OCI-LY1 (cell line): Measurements from ENCODE around the gene EXOSC2.
A peak's percentile ranks its signal among the peaks of the same experiment; 100 is the strongest.

ENCODE experiments used
- H2AFZ ChIP-seq: fragments of 200-600 bp; sonication (generic), shearing (Covaris generic); 2 replicates; pipeline ENCODE4 v1.6.0; 2014; ENCODE audit warnings: antibody characterized with exemption, mild to moderate bottlenecking, low read length
- H3F3A ChIP-seq: fragments of 200-600 bp; sonication (generic), shearing (Covaris generic); 2 replicates; pipeline ENCODE4 v1.6.0; 2014; ENCODE audit warnings: mild to moderate bottlenecking, antibody characterized with exemption, low read length, moderate library complexity; ENCODE audit not compliant: insufficient read depth
- H3K27ac ChIP-seq: fragments of 200-600 bp; sonication (generic); 2 replicates; pipeline ENCODE4 v1.5.1; 2014; ENCODE audit warnings: low read length, mixed run types, mild to moderate bottlenecking, low read depth; ENCODE audit not compliant: poor library complexity, severe bottlenecking
- H3K27me3 ChIP-seq: fragments of 200-600 bp; sonication (generic); 2 replicates; pipeline ENCODE4 v1.6.0; 2014; ENCODE audit warnings: antibody characterized with exemption, mild to moderate bottlenecking, low read length, moderate library complexity; ENCODE audit not compliant: insufficient read depth
- H3K36me3 ChIP-seq: fragments of 200-600 bp; sonication (generic); 2 replicates; pipeline ENCODE4 v1.6.1; 2014; ENCODE audit warnings: mild to moderate bottlenecking, antibody characterized with exemption, low read length, moderate library complexity, mixed read lengths; ENCODE audit not compliant: insufficient read depth
- H3K4me1 ChIP-seq: fragments of 200-600 bp; sonication (generic); 2 replicates; pipeline ENCODE4 v1.5.1; 2014; ENCODE audit warnings: mild to moderate bottlenecking, low read length, moderate library complexity; ENCODE audit not compliant: insufficient read depth, severe bottlenecking
- H3K4me2 ChIP-seq: fragments of 200-600 bp; sonication (generic), shearing (Covaris generic); 2 replicates; pipeline ENCODE4 v1.6.1; 2014; ENCODE audit warnings: low read length
- H3K4me3 ChIP-seq: fragments of 200-600 bp; sonication (generic); 2 replicates; pipeline ENCODE4 v1.5.1; 2014; ENCODE audit warnings: low read length, low read depth, mild to moderate bottlenecking, mixed read lengths; ENCODE audit not compliant: poor library complexity, severe bottlenecking
- H3K79me2 ChIP-seq: fragments of 200-600 bp; shearing (Covaris generic); 2 replicates; pipeline ENCODE4 v1.6.1; 2016; ENCODE audit warnings: mixed run types, low read length, mixed read lengths; ENCODE audit not compliant: insufficient read depth
- H3K9ac ChIP-seq: fragments of 200-600 bp; sonication (generic), shearing (Covaris generic); 2 replicates; pipeline ENCODE4 v1.6.1; 2014; ENCODE audit warnings: mild to moderate bottlenecking, low read length, mixed read lengths
- H3K9me2 ChIP-seq: fragments of 200-600 bp; sonication (generic), shearing (Covaris generic); 2 replicates; pipeline ENCODE4 v1.6.1; 2014; ENCODE audit warnings: low read depth, mild to moderate bottlenecking, low read length, mixed read lengths
- H3K9me3 ChIP-seq: fragments of 200-600 bp; shearing (Covaris generic); 2 replicates; pipeline ENCODE4 v1.6.1; 2014; ENCODE audit warnings: low read length, mixed read lengths
- H4K20me1 ChIP-seq: fragments of 200-600 bp; sonication (generic), shearing (Covaris generic); 2 replicates; pipeline ENCODE4 v1.6.0; 2016; ENCODE audit warnings: mild to moderate bottlenecking, low read length; ENCODE audit not compliant: insufficient read depth
- EZH2 ChIP-seq: fragments of 200-600 bp; sonication (generic), shearing (Covaris generic); IDR thresholded peaks from 2 replicates; pipeline ENCODE4 v1.8.0; 2017; ENCODE audit warnings: borderline replicate concordance, mixed run types, mild to moderate bottlenecking, antibody characterized with exemption, low read length, moderate library complexity, mixed read lengths
- TF ChIP-seq, protein P1 (sequence below): fragments of 200-600 bp; sonication (generic), shearing (Covaris generic); IDR thresholded peaks from 2 replicates; pipeline ENCODE4 v1.5.1; 2017; ENCODE audit warnings: mild to moderate bottlenecking, antibody characterized with exemption, low read length, moderate library complexity, mixed read lengths

EXOSC2 gene

DNA sequence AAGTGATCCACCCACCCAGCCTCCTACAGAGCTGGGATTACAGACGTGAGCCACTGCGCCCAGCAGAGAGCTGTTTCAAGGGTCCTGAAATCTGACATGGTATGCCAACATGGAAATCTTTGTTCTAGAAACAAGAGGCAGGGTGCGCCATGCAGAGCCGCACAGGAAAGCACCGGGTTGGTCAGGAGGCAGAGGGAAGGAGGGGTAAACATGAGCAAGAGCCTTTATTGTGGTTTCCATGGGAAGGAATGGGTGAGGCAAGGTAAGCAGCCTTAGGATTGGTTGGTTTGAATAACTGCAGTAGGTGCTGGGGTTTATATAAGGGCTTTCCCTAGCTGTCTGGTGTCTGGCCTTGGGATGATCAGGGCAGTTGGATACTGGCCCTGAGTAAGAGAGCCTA lies 5.5 kb upstream of the EXOSC2 start:
- Histone ChIP-seq H3F3A (no peaks in the 10 kb centered on the region), H3K36me3 (no peaks in the 10 kb centered on the region), H3K9me2 (no peaks in the 10 kb centered on the region), H4K20me1 (no peaks in the 10 kb centered on the region), H3K4me1 (peaks cover 12% of the 10 kb centered on the region), H3K9me3 (peaks cover 2% of the 10 kb centered on the region; the same call in 1 of the 2 replicates), H3K4me2 (no peak overlapping the region), H3K27ac (no peak overlapping the region), H3K27me3 (peaks cover 6% of the 10 kb centered on the region; the same call in 1 of the 2 replicates), H3K9ac (no peak overlapping the region), H3K79me2 (no peaks in the 10 kb centered on the region), H3K4me3 (no peak overlapping the region), H2AFZ (no peak overlapping the region)
- TF ChIP-seq EZH2, result no peak
- TF ChIP-seq, protein P1, sequence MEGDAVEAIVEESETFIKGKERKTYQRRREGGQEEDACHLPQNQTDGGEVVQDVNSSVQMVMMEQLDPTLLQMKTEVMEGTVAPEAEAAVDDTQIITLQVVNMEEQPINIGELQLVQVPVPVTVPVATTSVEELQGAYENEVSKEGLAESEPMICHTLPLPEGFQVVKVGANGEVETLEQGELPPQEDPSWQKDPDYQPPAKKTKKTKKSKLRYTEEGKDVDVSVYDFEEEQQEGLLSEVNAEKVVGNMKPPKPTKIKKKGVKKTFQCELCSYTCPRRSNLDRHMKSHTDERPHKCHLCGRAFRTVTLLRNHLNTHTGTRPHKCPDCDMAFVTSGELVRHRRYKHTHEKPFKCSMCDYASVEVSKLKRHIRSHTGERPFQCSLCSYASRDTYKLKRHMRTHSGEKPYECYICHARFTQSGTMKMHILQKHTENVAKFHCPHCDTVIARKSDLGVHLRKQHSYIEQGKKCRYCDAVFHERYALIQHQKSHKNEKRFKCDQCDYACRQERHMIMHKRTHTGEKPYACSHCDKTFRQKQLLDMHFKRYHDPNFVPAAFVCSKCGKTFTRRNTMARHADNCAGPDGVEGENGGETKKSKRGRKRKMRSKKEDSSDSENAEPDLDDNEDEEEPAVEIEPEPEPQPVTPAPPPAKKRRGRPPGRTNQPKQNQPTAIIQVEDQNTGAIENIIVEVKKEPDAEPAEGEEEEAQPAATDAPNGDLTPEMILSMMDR, result no peak

DNA sequence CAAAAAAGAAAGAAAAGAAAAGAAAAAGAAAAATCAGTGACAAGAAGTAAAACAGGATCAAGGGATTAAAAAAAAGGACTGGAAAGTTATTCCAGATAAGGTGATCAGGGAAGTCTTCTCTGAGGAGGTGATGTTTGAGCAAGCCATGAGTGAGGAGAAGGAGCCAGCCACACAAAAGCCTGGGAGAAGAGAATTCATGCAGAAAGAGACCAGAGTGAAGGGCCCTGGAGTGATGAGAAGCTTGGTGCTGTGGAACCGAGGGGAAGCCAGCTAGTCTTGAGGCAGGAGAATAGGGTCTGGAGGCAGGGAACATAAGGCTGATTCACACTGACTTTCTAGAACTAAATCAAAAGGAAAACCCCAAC lies 4.0 kb upstream of the EXOSC2 start:
- Histone ChIP-seq H3F3A (no peaks in the 10 kb centered on the region), H4K20me1 (no peaks in the 10 kb centered on the region), H3K9me3 (peaks cover 2% of the 10 kb centered on the region; the same call in 1 of the 2 replicates), H3K4me3 (no peak overlapping the region), H3K27ac (no peak overlapping the region), H3K79me2 (peaks cover 9% of the 10 kb centered on the region), H3K4me1 (peaks cover 15% of the 10 kb centered on the region), H3K4me2 (peak overlapping the region; percentile 33; the same call in 1 of the 2 replicates), H3K9me2 (no peaks in the 10 kb centered on the region), H3K27me3 (peaks cover 6% of the 10 kb centered on the region; the same call in 1 of the 2 replicates), H2AFZ (no peak overlapping the region), H3K36me3 (no peaks in the 10 kb centered on the region; the same call in 1 of the 2 replicates), H3K9ac (no peak overlapping the region)
- TF ChIP-seq, protein P1, result no peak
- TF ChIP-seq EZH2, result no peak

DNA sequence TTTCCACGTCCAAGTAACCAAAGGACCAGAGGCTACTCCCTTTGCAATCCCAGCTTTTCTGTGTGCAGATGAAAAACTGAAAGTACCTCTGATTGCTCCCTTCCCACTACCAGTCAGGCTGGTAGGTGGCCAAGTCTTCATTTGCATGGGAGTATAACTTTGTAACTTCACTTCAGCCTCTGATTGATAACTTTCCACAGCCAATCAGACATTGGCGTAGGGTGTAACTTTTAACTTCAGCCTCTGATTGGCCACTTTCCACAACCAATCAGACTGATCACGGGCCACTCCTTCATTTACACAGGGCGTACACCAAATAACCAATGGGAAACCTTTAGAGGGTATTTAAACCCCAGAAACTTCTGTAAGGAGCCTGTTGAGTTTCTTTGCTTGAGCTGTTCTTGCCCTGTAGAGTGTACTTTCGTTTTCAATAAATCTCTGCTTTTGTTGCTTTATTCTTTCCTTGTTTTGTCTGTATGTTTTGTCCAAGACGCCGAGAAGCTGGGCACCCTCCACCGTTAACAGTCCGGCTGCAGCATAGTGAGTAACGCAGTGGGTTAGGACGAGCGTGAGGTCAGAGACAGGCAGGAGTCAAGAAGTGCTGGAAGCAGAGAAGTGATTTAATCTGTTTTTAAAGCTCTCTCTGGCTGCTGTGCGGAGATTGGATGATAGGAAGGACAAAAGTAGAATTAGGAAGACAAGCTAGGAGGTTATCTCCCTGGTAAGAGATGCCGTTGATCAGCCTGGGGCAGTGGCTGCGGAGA lies 3.5 kb upstream of the EXOSC2 start:
- Histone ChIP-seq H3K27me3 (peaks cover 1% of the 10 kb centered on the region; the same call in 1 of the 2 replicates), H3K79me2 (peaks cover 15% of the 10 kb centered on the region), H3K9me3 (no peaks in the 10 kb centered on the region; the same call in 1 of the 2 replicates), H3K4me3 (no peak overlapping the region), H3K27ac (no peak overlapping the region), H3F3A (no peaks in the 10 kb centered on the region), H3K9ac (no peak overlapping the region), H3K36me3 (peaks cover 3% of the 10 kb centered on the region; the same call in 1 of the 2 replicates), H4K20me1 (no peaks in the 10 kb centered on the region), H3K9me2 (no peaks in the 10 kb centered on the region), H3K4me2 (peak overlapping the region; percentile 33; the same call in 1 of the 2 replicates), H3K4me1 (peaks cover 21% of the 10 kb centered on the region), H2AFZ (no peak overlapping the region)
- no peak for TF ChIP-seq EZH2
- TF ChIP-seq, protein P1, result no peak
